ENCODE measurements around the gene ID3.
"Not testable (repeated sequence)": the region's sequence is repeated elsewhere in the genome, so short reads cannot be mapped to it uniquely, and the experiment has no call there.

ID3 gene

GRCh38 chr1:23585321-23586022 is 26.2 kb upstream of the ID3 start:
- no peak overlapping the region for H3K4me3 ChIP-seq (ENCODE audit: low read depth, low read length)
- TF ChIP-seq CTCF (IDR thresholded peaks at IDR 0.05; ENCODE audit: low read depth, low read length), result no peak
- DNase-seq (ENCODE audit: low read depth, low spot score), result peak; percentile 94
- in situ Hi-C loops (cut with HindIII; ENCODE audit: low sequenced_read_pairs), result no loop called here

- H3K4me3 ChIP-seq (ENCODE audit: low read depth, low read length); in situ Hi-C loops (cut with HindIII; ENCODE audit: low sequenced_read_pairs); DNase-seq (ENCODE audit: low read depth, low spot score): not testable (repeated sequence)
These were observed 24.4 kb upstream of the ID3 start for GRCh38 chr1:23583727-23584126.

GRCh38 chr1:23582820-23583219 is 23.5 kb upstream of the ID3 start:
- TF ChIP-seq CTCF (IDR thresholded peaks at IDR 0.05; ENCODE audit: low read depth, low read length), result no peak
- in situ Hi-C loops (cut with HindIII; ENCODE audit: low sequenced_read_pairs), result no loop called here

GRCh38 chr1:23581219-23581618 is 21.9 kb upstream of the ID3 start:
- TF ChIP-seq CTCF (IDR thresholded peaks at IDR 0.05; ENCODE audit: low read depth, low read length), result no peak
- DNase-seq (ENCODE audit: low read depth, low spot score), result peak; percentile 78
- in situ Hi-C loops (cut with HindIII; ENCODE audit: low sequenced_read_pairs), result no loop called here
- H3K4me3 ChIP-seq (ENCODE audit: low read depth, low read length), result no peak overlapping the region

More at GRCh38 chr1:23582820-23583219, 23.5 kb upstream of the ID3 start:
- no peak overlapping the region for H3K4me3 ChIP-seq (ENCODE audit: low read depth, low read length)
- no peak for DNase-seq (ENCODE audit: low read depth, low spot score)

- DNase-seq (ENCODE audit: low read depth, low spot score), result no peak
- no peak overlapping the region for H3K4me3 ChIP-seq (ENCODE audit: low read depth, low read length)
- in situ Hi-C loops (cut with HindIII; ENCODE audit: low sequenced_read_pairs), result no loop called here
- TF ChIP-seq CTCF (IDR thresholded peaks at IDR 0.05; ENCODE audit: low read depth, low read length), result no peak
These were observed 19.7 kb upstream of the ID3 start for GRCh38 chr1:23578997-23579363.

- H3K4me3 ChIP-seq (ENCODE audit: low read depth, low read length), result no peak overlapping the region
- no peak for TF ChIP-seq CTCF (IDR thresholded peaks at IDR 0.05; ENCODE audit: low read depth, low read length)
- peak; percentile 8 for DNase-seq (ENCODE audit: low read depth, low spot score)
- in situ Hi-C loops (cut with HindIII; ENCODE audit: low sequenced_read_pairs), result no loop called here
These were observed 19.2 kb upstream of the ID3 start for GRCh38 chr1:23578311-23578996.

Measured in astrocyte of the spinal cord (primary cell).